ENCODE data around the gene COBL.
A peak's percentile ranks its signal among the peaks of the same experiment; 100 is the strongest.

Gene COBL

GRCh38 chr7:51069411-51070083, 247.1 kb downstream of the COBL start:
- TF ChIP-seq CTCF (IDR thresholded peaks at IDR 0.05; ENCODE audit: low read depth, low read length, missing control alignments), result no peak
- DNase-seq, result no peak
- Histone ChIP-seq H3K4me3 (ENCODE audit: low read depth, low read length) (no peak overlapping the region), H3K36me3 (replicated peaks) (no peaks in the 10 kb centered on the region), H3K27me3 (replicated peaks) (no peaks in the 10 kb centered on the region), H3K27ac (no peak overlapping the region)
- in situ Hi-C loops (cut with HindIII; ENCODE audit: low pct_ligation_motif_present, low sequenced_read_pairs), result no loop called here

- Histone ChIP-seq H3K4me3 (ENCODE audit: low read depth, low read length) (no peak overlapping the region), H3K36me3 (replicated peaks) (no peaks in the 10 kb centered on the region), H3K27me3 (replicated peaks) (no peaks in the 10 kb centered on the region), H3K27ac (no peak overlapping the region)
- DNase-seq, result no peak
- no peak for TF ChIP-seq CTCF (IDR thresholded peaks at IDR 0.05; ENCODE audit: low read depth, low read length, missing control alignments)
- in situ Hi-C loops (cut with HindIII; ENCODE audit: low pct_ligation_motif_present, low sequenced_read_pairs), result no loop called here
Observed at GRCh38 chr7:51068401-51068800, 248.2 kb downstream of the COBL start.

GRCh38 chr7:51067757-51068156, 248.9 kb downstream of the COBL start:
- in situ Hi-C loops (cut with HindIII; ENCODE audit: low pct_ligation_motif_present, low sequenced_read_pairs), result no loop called here
- Histone ChIP-seq H3K27ac (no peak overlapping the region), H3K4me3 (ENCODE audit: low read depth, low read length) (no peak overlapping the region), H3K36me3 (replicated peaks) (no peaks in the 10 kb centered on the region), H3K27me3 (replicated peaks) (no peaks in the 10 kb centered on the region)
- TF ChIP-seq CTCF (IDR thresholded peaks at IDR 0.05; ENCODE audit: low read depth, low read length, missing control alignments), result peak; percentile 79
- DNase-seq, result peak; percentile 83

- TF ChIP-seq CTCF (IDR thresholded peaks at IDR 0.05; ENCODE audit: low read depth, low read length, missing control alignments), result no peak
- Histone ChIP-seq H3K4me3 (ENCODE audit: low read depth, low read length) (no peak overlapping the region), H3K27me3 (replicated peaks) (no peaks in the 10 kb centered on the region), H3K36me3 (replicated peaks) (no peaks in the 10 kb centered on the region), H3K27ac (no peak overlapping the region)
- in situ Hi-C loops (cut with HindIII; ENCODE audit: low pct_ligation_motif_present, low sequenced_read_pairs), result no loop called here
- no peak for DNase-seq
Observed at GRCh38 chr7:51067258-51067657, 249.4 kb downstream of the COBL start.

- H3K4me3 ChIP-seq (ENCODE audit: low read depth, low read length), result no peak overlapping the region
- H3K27me3 ChIP-seq (replicated peaks), result no peaks in the 10 kb centered on the region
- in situ Hi-C loops (cut with HindIII; ENCODE audit: low pct_ligation_motif_present, low sequenced_read_pairs), result no loop called here
- no peak for TF ChIP-seq CTCF (IDR thresholded peaks at IDR 0.05; ENCODE audit: low read depth, low read length, missing control alignments)
- no peaks in the 10 kb centered on the region for H3K36me3 ChIP-seq (replicated peaks)
- H3K27ac ChIP-seq, result no peak overlapping the region
- DNase-seq, result no peak
Observed at GRCh38 chr7:51066405-51066882, 250.2 kb downstream of the COBL start.

GRCh38 chr7:51065766-51066165, 250.8 kb downstream of the COBL start:
- no peak for DNase-seq
- no peaks in the 10 kb centered on the region for H3K36me3 ChIP-seq (replicated peaks)
- no peak overlapping the region for H3K4me3 ChIP-seq (ENCODE audit: low read depth, low read length)
- H3K27me3 ChIP-seq (replicated peaks), result no peaks in the 10 kb centered on the region
- no peak overlapping the region for H3K27ac ChIP-seq
- TF ChIP-seq CTCF (IDR thresholded peaks at IDR 0.05; ENCODE audit: low read depth, low read length, missing control alignments), result no peak
- in situ Hi-C loops (cut with HindIII; ENCODE audit: low pct_ligation_motif_present, low sequenced_read_pairs), result no loop called here

Data from brain microvascular endothelial cell (primary cell).